NCI-H187 (cell line): ENCODE results near the gene TASOR2.

Experiments
- DNase-seq, 2 experiments: peaks; one replicate each; lab custom pipeline; 2025; lab: John Stamatoyannopoulos, UW

TASOR2 gene

DNA sequence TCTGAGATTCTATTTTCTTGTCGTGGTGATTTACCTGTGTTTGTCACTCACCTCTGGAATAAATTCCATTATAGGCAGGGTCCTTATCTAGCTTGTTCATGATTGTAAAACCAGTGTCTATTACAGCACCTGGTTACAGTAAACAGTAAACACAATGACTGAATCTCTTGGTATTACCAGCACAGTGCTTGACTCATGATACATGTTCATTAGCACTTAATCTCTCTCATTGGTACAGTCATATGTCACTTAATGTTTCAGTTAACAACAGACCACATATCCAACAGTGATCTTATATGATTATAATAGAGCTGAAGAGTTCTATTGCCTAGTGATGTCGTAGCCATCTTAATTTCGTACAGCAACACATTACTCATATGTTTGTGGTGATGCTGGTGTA, 1.6 kb upstream of the TASOR2 start:
- no peak for DNase-seq

GRCh38 chr10:5684971-5685763, 529 bp downstream of the TASOR2 start:
- peak in 1 of 2 experiments; percentile 9 for DNase-seq

DNA sequence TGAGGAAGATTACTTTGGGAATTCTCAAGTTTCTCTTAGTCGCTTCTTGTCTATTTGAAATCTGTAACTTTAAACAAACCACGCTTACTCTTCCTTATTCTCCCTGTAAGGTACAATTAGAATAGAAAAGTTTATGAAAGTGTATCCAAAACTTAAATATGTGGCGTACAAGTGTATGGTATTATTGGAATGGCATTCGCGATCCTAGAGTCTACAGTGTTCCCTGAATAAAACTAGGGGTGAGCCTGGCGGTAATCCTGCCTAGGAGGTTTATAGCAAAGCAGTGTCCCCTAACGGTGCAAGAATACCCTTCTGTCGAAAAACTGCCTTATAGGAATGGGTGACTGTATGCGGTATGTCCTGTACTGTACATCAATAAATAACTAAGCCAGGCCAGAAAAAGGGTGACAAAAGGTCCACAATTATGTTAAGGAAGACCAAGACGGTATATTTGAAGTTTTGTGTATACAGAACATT, 1.2 kb downstream of the TASOR2 start:
- no peak for DNase-seq

GRCh38 chr10:5688587-5688986, 3.9 kb downstream of the TASOR2 start:
- no peak for DNase-seq

DNA sequence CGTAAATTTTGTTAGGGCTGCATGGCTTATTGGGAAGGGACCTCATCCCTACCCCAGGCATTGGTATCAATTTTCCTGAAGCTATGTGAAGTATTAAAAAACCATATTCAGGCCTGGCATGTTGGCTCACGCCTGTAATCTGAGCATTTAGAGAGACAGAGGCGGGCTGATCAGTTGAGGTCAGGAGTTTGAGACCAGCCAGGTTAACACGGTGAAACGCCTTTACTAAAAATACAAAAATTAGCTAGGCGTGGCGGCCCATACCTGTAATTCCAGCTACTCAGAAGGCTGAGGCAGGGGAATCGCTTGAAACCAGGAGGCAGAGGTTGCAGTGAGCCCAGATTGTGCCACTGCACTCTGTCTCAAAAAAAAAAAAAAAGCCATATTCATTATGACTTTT, 7.1 kb downstream of the TASOR2 start:
- DNase-seq = no peak

DNA sequence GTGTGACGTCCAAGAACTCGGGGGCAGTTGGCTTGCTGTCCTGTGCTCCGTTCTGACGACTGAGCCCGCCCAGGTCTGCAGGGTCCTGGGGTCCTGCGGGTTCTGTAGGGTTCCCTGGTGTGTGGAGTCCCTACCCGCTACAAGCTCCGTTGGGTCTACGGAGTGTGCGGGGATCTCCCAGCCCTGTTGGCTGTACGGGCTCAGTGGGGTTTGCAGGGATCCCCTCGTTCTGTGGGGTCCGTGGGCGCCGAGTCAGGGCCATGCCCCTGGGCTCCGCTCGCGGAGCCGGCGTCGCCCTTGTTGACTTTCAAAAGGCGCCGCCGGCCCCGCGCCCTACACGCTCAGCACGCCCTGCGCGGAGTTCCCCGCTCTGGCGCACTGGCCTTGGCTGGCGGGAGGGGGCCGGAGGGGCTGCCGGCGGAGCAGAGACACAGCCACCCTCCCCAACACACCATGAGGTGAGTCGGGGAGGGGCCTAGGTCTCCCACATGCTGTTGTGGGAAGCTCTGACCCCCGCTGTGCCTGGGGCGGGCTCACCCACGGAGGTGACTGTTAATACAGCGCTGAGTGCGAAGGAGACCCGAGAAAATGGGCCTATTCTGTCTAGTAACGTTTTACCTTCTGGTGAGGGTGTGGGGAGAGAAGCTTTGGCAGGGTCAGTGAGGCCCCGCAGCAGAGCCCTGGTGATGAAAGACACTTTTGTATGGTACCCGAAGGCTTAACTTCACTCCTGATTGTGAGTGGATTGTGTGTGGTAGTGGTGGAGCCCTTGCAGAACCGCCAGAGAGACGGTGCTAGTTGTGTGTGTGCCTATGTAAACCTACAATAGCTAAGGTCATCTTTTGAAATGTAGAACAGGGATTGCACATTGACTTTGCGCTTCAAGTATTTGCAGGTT, 8.1 kb downstream of the TASOR2 start:
- DNase-seq = no peak

- DNase-seq = no peak
Measured at GRCh38 chr10:5694573-5694972, 9.9 kb downstream of the TASOR2 start.

DNA sequence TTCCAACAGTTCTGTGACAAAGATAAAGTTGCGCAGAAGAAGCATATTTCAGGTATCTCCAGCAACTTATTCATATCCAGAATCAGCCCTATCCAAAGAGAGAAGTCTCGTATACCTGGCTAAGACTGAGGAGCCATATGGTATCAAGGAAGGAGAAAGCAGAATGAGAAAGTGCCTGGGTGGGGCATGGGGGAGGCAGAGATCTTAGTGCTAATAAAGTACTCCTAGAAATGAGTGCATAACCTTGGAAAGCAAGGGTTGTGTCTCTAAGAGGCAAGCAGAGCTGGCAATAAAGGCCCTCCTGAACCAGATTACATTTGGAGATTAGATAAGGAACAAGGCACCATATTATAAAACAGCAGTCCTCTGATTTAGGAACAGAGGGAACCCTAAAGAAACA, 12.7 kb downstream of the TASOR2 start:
- no peak for DNase-seq

DNA sequence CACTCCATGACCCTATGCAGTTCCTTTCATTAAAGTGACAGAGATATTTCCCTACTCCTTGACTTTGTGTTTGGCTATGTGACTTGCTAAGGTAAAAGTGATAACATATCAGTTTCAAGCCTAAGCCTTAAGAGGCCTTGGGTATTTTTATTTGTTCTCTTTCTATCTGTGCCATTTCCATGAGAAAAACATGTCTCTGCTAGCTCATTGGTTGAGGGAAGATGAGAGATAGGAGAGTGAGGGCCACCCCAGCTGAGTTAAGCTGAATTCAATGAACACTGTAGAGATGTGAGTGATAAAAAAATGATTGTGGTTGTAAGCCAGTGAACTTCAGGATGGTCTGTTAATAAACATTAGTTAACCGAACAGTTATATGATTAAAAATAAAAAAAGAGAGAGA, 13.4 kb downstream of the TASOR2 start:
- no peak for DNase-seq

GRCh38 chr10:5708356-5708755, 23.7 kb downstream of the TASOR2 start:
- no peak for DNase-seq

GRCh38 chr10:5709865-5710264, 25.2 kb downstream of the TASOR2 start:
- no peak for DNase-seq

DNA sequence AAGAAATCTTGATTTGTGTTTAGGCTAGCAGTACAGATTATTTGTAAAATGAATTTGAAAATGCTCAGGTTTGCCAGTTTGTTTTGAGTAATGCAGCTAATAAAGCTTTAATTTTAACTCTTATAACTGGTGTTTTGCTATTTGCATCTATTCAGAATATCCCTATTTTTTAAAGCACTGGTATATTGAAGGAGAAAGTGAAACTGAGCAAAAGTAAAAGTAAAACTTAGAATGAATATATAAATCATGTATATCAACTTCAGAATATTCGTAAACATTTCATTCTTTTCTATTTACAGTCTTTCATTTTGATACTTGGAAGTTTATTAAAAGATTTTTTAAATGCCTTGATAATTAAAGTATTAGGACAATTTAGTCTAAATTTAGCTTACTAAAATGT, 26.2 kb downstream of the TASOR2 start:
- no peak for DNase-seq

DNA sequence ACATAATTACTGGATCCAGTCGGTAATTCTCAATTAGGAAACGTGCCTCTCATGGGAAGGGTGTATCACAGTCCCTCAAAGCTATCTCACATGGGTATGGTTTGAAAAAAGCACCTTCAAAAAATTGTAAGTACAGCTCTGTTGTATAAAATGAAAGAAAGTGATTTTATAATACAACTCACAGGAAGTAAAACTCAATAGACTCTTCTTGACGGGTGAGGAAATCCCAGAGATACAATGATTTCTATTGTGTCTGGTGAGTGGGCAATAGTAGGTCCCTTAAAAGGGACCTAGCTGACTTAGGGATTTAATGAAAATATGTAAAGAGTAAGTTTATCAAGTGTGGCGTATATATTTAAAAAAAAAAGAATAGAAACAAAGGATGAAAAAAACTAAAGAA, 27.0 kb downstream of the TASOR2 start:
- DNase-seq = no peak

DNA sequence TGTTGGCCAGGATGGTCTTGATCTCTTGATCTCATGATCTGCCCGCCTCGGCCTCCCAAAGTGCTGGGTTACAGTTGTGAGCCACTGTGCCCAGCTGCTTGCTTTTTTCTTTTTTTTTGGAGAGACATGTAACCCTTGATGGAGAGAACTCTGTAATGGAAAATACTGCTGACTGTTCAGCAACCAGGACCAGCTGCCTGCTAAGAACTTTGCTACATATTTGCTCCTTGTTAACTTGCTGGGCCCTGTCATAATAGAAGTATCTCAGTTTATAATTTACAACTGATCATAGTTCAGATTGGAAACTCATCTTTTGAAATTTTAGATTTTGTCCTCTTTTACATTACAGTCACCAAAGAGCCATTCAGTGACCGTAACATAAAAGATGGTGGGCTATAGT, 34.9 kb downstream of the TASOR2 start:
- no peak for DNase-seq

DNA sequence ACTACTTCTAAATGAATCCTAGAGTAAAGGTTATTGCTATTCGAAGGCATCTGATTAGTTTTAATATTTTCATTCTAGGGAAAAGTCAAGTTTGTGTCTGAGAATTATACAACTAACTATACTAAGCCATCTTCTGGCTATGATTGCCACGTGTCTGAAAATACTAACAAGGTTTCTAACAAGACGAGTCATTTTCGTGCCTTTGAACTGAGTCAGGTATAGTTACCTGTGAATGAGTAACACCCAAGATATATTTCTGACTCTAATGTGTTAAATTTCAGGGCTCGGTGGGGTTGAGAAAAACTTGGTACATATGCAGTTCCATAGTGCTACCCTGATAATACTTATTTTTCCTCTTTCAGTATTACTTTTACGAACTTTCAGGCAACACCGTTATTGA, 35.5 kb downstream of the TASOR2 start:
- DNase-seq = no peak

GRCh38 chr10:5723692-5724091, 39.1 kb downstream of the TASOR2 start:
- DNase-seq = no peak

DNA sequence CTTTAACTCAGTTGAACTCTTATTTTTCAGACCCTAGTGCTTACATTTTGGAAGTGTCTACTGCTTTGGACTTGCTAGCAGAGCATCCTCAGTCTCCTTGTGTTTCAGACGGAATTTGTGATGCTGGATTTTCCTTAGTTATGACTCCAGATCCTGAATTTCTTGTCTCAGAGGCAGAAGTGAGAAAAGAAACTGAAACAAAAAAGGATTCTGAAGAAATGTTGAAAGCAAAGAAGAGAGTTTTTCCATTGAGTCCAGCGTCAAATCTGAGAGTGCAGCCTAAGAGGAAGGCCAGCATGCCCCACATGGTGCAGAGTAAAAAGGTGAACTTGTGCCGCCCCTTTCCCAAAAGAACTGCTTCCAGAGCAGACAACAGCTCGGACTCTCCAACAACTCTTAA, 46.1 kb downstream of the TASOR2 start:
- DNase-seq = no peak

GRCh38 chr10:5731559-5731958, 46.9 kb downstream of the TASOR2 start:
- DNase-seq = no peak

DNA sequence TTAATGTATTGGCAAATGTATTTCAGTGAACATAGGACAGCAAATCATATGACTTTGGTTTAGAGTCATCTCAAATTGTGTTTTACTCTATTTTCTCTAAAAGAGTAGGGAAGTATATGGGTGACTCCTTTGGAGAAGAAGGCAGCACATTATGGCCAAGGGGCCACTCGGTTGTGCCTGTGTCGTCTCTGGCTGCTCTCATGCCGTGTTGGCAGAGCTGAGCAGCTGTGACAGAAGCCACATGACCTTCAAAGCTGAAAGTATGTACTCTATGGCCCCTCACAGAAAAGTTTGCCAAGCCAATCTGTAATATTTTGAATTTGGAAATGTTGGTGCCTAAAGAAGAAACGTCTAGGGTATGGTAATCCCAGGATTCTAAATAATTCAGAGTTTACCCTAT, 47.5 kb downstream of the TASOR2 start:
- no peak for DNase-seq
